ENCODE results near the gene LAMB4.

LAMB4 gene

DNA sequence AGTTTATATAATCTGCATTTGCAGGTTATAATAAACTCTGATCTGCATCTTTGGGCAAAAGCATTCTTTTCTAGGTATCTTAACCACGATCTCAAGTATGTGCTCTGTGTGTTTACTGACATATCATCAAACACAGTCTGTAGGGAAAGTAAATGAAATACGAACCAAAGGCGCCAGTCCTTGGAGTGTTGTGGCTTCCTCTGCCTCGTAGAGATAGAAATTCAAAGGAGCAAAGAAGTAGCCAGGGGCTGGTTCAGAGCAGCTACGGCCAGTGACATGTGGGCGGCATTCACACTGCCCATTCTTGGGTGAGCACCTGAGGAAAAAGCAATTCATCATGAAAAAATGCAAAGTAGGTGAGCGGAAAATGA is 38.7 kb downstream of the LAMB4 start:
- intact Hi-C loops (cut with micrococcal nuclease) = no loop called here
- Mint-ChIP-seq H3K9me3 (no peaks in the 10 kb centered on the region), H3K27me3 (peaks cover 1% of the 10 kb centered on the region), H3K36me3 (ENCODE audit: low read depth) (no peaks in the 10 kb centered on the region), H3K27ac (no peak overlapping the region), H3K4me3 (no peak overlapping the region), H3K4me1 (ENCODE audit: low read depth) (no peaks in the 10 kb centered on the region)

DNA sequence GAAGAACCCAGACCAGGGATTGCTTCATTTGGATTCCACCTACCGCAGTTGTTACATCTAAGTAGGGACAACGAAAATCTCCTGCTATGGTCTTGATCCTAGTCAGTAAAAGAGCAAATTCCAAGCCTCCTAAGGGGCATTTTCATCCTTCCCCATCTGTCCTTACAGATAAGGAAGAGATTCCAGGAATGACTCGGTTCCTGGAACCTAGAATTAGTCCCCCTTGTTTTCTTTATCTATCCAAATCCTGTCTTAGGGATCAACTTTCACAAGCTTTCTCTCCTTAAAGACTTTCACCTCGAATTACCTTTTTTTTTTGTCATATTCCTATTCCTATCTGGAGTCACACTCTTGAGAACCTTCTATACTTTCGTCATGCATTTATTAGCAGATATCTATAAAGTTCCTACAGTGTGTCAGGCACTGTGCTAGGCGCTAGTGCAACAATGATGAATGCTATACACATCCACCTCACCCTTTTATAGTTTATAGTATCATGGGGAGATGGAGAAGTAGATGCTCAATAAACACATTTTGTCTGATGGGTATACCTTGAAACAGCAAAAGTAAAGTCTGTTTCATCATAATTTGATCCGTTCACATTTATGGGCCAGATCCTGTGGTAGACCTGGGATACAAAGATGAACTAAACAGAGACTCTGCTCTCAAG is 39.2 kb downstream of the LAMB4 start:
- Mint-ChIP-seq H3K4me3 (no peak overlapping the region), H3K27ac (no peak overlapping the region), H3K27me3 (peaks cover 1% of the 10 kb centered on the region), H3K9me3 (no peaks in the 10 kb centered on the region), H3K36me3 (ENCODE audit: low read depth) (no peaks in the 10 kb centered on the region), H3K4me1 (ENCODE audit: low read depth) (no peaks in the 10 kb centered on the region)
- intact Hi-C loops (cut with micrococcal nuclease) = no loop called here

DNA sequence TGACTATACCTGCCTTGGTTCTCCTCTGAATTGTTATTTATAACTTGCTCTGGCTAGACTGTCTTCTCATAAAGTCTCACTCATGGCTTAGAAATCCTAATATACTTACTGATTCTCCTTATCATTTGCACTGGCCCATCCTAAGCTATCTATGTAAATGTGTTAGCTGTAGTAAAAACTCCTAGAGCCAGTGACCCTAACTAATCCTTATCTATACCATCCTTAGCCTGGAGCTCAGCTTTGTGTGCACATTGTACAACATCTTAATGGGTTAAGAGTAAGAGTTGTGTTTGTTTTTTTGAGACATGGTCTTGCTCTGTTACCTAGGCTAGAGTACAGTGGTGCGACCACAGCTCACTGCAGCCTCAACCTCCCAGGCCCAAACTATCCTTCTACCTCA is 40.8 kb downstream of the LAMB4 start:
- no peaks in the 10 kb centered on the region for H3K9me3 Mint-ChIP-seq
- H3K4me3 Mint-ChIP-seq = no peak overlapping the region
- no peak overlapping the region for H3K27ac Mint-ChIP-seq

DNA sequence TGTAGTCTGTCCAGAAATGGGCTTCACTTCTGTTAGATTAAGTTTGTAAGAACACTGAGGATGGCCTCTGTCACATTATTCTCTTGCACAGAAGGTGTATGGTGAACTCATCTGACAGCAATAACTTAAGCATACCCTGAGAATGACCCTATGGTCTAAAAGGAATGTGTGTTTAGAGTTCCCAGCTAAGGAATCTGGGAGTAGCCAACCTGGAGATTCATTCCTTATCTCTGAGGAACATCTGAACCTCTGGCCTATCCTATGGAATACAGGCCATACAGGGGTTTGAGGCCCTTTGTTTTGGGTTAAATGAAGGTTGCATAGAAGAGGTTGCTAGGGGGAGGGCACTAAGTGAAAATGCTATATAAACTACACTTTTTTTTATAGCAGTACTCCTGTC is 41.4 kb downstream of the LAMB4 start:
- no peak overlapping the region for H3K27ac Mint-ChIP-seq

More for the DNA sequence above, 40.8 kb downstream of the LAMB4 start:
- no peaks in the 10 kb centered on the region for H3K4me1 Mint-ChIP-seq (ENCODE audit: low read depth)
- no peaks in the 10 kb centered on the region for H3K36me3 Mint-ChIP-seq (ENCODE audit: low read depth)
- peaks cover 1% of the 10 kb centered on the region for H3K27me3 Mint-ChIP-seq
- intact Hi-C loops (cut with micrococcal nuclease) = no loop called here

DNA sequence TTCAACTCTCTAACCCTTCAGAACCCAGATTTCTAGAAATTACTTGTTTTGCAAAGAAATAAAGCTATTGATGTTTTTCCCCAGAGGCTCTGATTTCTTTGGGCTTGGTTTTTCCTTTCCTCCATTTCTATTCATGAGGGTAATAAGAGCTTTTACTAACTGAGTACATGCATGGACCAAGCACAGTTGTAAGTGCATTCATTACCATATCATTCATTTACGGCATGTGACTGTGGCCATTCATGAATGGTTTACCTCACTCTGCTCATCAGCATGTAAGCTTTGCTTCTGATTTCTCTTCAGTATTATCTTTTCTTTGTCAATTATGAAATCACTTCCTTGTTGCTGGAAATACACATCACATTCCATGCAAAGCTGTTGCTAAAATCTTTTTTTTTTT is 42.4 kb downstream of the LAMB4 start:
- H3K36me3 Mint-ChIP-seq (ENCODE audit: low read depth) = no peaks in the 10 kb centered on the region
- peaks cover 1% of the 10 kb centered on the region for H3K27me3 Mint-ChIP-seq
- no peak overlapping the region for H3K27ac Mint-ChIP-seq
- H3K9me3 Mint-ChIP-seq = no peaks in the 10 kb centered on the region
- H3K4me3 Mint-ChIP-seq = no peak overlapping the region
- intact Hi-C loops (cut with micrococcal nuclease) = no loop called here
- H3K4me1 Mint-ChIP-seq (ENCODE audit: low read depth) = no peaks in the 10 kb centered on the region

More for the DNA sequence above, 41.4 kb downstream of the LAMB4 start:
- Mint-ChIP-seq H3K9me3 (no peaks in the 10 kb centered on the region), H3K4me1 (ENCODE audit: low read depth) (no peaks in the 10 kb centered on the region), H3K36me3 (ENCODE audit: low read depth) (no peaks in the 10 kb centered on the region), H3K27me3 (peaks cover 1% of the 10 kb centered on the region), H3K4me3 (no peak overlapping the region)
- intact Hi-C loops (cut with micrococcal nuclease) = no loop called here

DNA sequence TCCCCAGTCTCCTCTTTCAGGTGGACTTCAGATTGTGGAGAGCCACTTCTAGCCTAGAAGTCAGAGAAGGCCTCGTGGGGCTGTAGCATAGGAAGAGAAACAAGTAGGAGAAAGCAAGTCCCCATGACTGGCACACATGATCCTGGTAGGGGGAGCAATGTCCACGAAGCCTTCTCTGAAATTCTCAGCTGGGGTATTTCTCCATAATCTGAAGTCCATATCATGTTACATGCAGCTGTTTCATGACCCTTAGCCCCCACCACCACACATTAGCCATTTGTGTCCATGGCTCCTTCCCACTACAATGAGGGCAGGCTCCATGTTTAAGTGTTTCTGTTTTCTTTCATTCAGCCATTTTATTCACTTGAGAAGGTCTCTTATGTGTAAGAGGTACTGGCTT is 43.2 kb downstream of the LAMB4 start:
- Mint-ChIP-seq H3K4me1 (ENCODE audit: low read depth) (no peaks in the 10 kb centered on the region), H3K27me3 (peaks cover 1% of the 10 kb centered on the region), H3K36me3 (ENCODE audit: low read depth) (no peaks in the 10 kb centered on the region), H3K27ac (no peak overlapping the region), H3K9me3 (no peaks in the 10 kb centered on the region), H3K4me3 (no peak overlapping the region)
- intact Hi-C loops (cut with micrococcal nuclease) = no loop called here

DNA sequence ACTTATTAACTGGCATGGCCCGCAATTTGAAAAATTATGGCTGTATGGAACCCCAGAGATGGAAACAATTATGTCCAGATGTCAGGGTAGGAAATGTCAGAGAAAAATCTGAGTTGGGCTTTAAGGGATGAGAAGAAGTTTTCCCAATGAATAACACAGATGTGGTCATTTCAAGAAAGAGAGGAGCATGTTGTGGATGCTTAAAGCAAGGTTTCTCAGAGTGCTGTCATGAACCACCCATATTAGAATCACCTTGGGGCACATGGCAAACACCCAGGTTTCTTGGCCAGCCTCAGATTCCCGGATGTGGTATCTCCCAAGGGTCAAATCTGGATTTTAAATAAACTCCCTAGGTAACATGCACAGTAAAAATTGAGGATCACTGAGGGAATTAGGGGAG is 43.6 kb downstream of the LAMB4 start:
- Mint-ChIP-seq H3K4me3 (no peak overlapping the region), H3K27ac (no peak overlapping the region), H3K36me3 (ENCODE audit: low read depth) (no peaks in the 10 kb centered on the region), H3K27me3 (peaks cover 1% of the 10 kb centered on the region), H3K4me1 (ENCODE audit: low read depth) (no peaks in the 10 kb centered on the region), H3K9me3 (peaks cover 4% of the 10 kb centered on the region)
- intact Hi-C loops (cut with micrococcal nuclease) = no loop called here

DNA sequence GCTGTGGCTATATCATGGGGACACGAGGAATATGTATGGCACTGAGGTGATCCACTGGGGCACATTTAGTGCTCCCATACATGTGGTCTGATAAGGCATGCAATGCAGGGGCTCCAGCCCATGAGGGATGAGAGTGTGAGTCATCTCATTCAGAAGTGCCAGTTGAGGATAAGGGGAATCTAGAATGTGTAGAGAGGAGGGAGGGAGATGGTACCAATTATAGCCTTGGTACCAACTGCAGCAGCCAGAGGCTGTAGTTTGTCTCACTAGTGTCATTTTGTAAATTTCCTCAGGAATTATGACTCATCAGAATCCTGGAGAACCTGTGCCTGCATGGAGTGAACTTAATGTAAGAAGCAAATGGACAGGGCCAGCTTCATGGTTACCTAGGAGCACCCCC is 46.2 kb downstream of the LAMB4 start:
- Mint-ChIP-seq H3K36me3 (ENCODE audit: low read depth) (no peaks in the 10 kb centered on the region), H3K4me1 (ENCODE audit: low read depth) (no peaks in the 10 kb centered on the region), H3K27ac (no peak overlapping the region), H3K4me3 (no peak overlapping the region), H3K27me3 (no peaks in the 10 kb centered on the region), H3K9me3 (peaks cover 8% of the 10 kb centered on the region)
- intact Hi-C loops (cut with micrococcal nuclease) = no loop called here

DNA sequence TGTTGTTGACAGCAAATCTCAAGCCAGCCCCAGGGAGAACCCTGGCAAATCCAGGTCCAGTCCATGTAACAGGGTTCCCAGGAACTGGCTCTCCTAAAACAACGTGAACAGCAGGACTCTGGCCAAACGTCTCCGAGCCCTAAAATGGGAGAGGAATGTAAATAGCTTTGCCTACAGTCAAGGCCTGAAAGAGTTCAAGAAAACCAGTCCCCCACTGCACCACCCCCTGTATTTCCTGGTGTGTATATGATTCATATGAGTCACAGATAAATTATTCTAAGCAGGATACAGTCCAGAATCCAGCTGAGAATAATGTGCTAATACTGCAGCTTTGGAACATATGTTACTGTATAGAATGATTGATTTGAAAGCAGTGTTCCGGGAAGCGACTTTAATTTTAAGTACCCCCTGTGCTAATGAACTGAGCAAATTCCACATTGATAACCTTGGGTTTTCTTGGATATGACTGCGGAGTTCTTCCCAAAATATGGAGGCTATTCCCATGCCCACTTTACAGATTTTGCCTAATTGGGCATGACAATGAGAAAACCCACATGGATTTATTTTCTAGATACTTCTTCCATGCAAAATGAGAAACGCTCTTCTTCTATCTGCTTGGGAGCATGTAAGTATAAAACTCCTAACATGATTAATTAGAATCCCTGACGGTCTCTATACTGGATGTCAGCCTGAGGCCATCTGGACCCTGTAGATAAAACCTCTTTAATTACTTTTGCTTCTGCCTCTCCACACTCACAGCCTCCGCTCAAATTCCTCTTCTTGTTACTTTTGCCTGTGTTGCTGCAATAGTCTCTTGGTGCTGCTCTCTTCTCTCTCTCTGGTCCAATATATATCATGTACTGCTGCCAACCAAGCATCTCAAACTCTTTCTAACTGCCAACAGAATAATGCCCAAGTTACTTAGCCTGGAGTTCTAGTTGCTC is 50.2 kb downstream of the LAMB4 start:
- Mint-ChIP-seq H3K27ac (no peak overlapping the region), H3K4me3 (no peak overlapping the region), H3K4me1 (ENCODE audit: low read depth) (no peaks in the 10 kb centered on the region), H3K9me3 (peaks cover 8% of the 10 kb centered on the region), H3K27me3 (no peaks in the 10 kb centered on the region), H3K36me3 (ENCODE audit: low read depth) (no peaks in the 10 kb centered on the region)
- intact Hi-C loops (cut with micrococcal nuclease) = no loop called here

DNA sequence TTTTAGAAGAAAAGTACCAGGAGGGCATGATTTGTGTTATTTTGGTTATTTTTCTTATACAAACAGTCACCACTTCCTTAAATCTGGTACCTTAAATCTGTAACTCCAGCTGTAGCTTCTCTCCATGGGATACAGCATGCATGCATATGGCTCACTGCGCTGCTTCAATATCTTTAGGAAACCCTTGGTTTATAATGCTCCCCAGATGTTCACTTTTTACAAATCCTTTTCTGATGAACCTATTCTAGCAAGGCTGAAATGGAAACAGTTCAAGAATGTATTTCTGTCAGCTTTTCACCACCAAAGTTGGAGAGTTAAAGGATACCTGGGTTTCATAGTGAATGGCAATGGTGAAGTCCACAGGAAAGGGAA is 50.9 kb downstream of the LAMB4 start:
- H3K27me3 Mint-ChIP-seq = no peaks in the 10 kb centered on the region
- no peaks in the 10 kb centered on the region for H3K4me1 Mint-ChIP-seq (ENCODE audit: low read depth)
- no peak overlapping the region for H3K27ac Mint-ChIP-seq
- H3K9me3 Mint-ChIP-seq = peaks cover 8% of the 10 kb centered on the region
- no peaks in the 10 kb centered on the region for H3K36me3 Mint-ChIP-seq (ENCODE audit: low read depth)
- no peak overlapping the region for H3K4me3 Mint-ChIP-seq
- intact Hi-C loops (cut with micrococcal nuclease) = no loop called here

DNA sequence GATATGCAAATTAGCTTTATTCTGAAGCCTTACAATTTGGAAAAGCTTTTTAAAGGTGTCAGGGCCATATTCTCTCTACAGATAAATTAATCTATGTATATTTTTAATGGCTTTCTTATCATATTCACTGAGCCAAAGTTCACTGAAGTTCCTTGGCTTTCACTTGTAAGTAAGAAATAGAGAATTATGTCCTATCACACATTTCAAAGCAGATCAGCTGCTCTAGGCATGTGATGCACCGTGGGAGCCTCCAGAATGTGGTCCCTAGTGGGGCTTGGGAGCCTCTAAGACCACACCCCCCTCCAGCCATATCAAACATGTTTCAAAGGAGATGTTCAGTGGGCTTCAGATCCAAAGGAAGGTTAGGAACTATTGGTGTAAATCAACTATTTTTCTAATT is 51.5 kb downstream of the LAMB4 start:
- H3K4me3 Mint-ChIP-seq = no peak overlapping the region
- intact Hi-C loops (cut with micrococcal nuclease) = no loop called here
- no peaks in the 10 kb centered on the region for H3K27me3 Mint-ChIP-seq
- no peak overlapping the region for H3K27ac Mint-ChIP-seq
- no peaks in the 10 kb centered on the region for H3K36me3 Mint-ChIP-seq (ENCODE audit: low read depth)
- peaks cover 8% of the 10 kb centered on the region for H3K9me3 Mint-ChIP-seq
- no peaks in the 10 kb centered on the region for H3K4me1 Mint-ChIP-seq (ENCODE audit: low read depth)

DNA sequence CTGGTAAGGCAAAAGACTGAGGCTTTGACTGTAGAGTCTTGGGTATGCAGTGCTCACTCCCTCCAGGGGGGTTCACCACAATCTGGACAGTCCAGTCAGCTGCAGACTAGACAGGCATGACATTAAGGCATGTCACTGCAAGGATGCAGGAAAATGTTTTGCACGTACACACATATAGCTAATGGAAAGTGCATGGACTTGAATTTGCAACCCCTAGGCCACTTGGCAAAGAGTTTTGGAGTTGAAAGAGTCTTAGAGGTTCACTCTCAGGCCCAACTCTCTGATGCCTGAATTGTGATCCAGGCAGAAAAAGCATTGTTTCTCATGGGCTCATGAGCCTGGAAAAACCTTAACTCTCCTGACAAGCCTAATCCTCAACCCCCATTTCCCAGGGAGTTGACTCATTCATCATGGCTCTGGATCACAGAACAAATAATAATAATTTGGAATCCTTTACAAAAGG is 51.9 kb downstream of the LAMB4 start:
- no peak overlapping the region for H3K27ac Mint-ChIP-seq
- no peaks in the 10 kb centered on the region for H3K27me3 Mint-ChIP-seq
- H3K36me3 Mint-ChIP-seq (ENCODE audit: low read depth) = no peaks in the 10 kb centered on the region
- H3K4me1 Mint-ChIP-seq (ENCODE audit: low read depth) = no peaks in the 10 kb centered on the region
- peaks cover 8% of the 10 kb centered on the region for H3K9me3 Mint-ChIP-seq
- intact Hi-C loops (cut with micrococcal nuclease) = no loop called here
- H3K4me3 Mint-ChIP-seq = no peak overlapping the region

DNA sequence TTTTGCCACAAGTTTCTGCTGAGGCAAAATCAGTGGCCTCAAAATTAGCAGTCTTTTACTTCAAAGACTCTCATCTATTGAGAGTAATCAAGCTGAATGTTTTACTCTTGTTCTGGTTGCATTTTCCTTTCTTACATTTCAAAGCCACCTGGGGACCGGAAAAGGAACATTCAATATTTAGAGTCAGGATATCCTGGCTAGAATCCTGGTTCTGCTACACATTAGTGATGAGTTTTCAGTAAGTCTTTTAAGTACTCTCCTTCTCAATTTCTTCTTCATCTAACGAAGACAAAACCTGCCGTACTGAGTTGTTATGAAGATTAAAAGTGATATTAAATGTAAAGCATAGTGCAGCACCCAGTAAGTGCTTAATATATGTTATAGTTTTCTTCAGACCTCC is 52.5 kb downstream of the LAMB4 start:
- Mint-ChIP-seq H3K9me3 (peaks cover 8% of the 10 kb centered on the region), H3K27ac (no peak overlapping the region), H3K27me3 (no peaks in the 10 kb centered on the region), H3K4me3 (no peak overlapping the region), H3K36me3 (ENCODE audit: low read depth) (no peaks in the 10 kb centered on the region), H3K4me1 (ENCODE audit: low read depth) (no peaks in the 10 kb centered on the region)
- intact Hi-C loops (cut with micrococcal nuclease) = no loop called here

DNA sequence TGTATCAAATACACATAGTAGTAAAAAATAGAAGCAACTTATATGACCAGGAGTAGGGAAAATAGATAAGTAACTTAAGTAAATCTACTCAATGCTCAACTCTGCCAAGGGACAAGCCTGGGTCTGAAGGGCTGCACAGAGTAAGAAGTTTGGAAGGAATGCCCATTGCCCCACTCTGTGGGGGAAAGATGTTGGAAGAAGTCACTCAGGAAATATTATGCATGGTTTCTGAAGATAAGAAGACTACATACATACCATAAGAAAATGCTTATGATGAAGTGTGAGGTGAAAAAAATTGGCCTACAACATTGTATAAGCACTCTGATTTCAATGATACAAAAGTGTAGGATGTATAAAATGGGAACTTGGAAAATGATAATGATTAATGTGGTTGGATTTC is 54.0 kb downstream of the LAMB4 start:
- Mint-ChIP-seq H3K4me1 (ENCODE audit: low read depth) (no peaks in the 10 kb centered on the region), H3K9me3 (no peaks in the 10 kb centered on the region), H3K27ac (no peak overlapping the region), H3K36me3 (ENCODE audit: low read depth) (no peaks in the 10 kb centered on the region), H3K4me3 (no peak overlapping the region), H3K27me3 (no peaks in the 10 kb centered on the region)
- intact Hi-C loops (cut with micrococcal nuclease) = no loop called here

Measured in dendritic cell treated with granulocyte-macrophage colony-stimulating factor and Interleukin-4, amounts not matched to agents 40 ng/mL and 50 ng/mL, for 4 days (primary cell).